ENCODE data around the gene CFAP100.

CFAP100 gene

GRCh38 chr3:126424039-126424717, 29.5 kb downstream of the CFAP100 start:
- no peak for DNase-seq

GRCh38 chr3:126424751-126425150, 30.0 kb downstream of the CFAP100 start:
- DNase-seq = no peak

DNA sequence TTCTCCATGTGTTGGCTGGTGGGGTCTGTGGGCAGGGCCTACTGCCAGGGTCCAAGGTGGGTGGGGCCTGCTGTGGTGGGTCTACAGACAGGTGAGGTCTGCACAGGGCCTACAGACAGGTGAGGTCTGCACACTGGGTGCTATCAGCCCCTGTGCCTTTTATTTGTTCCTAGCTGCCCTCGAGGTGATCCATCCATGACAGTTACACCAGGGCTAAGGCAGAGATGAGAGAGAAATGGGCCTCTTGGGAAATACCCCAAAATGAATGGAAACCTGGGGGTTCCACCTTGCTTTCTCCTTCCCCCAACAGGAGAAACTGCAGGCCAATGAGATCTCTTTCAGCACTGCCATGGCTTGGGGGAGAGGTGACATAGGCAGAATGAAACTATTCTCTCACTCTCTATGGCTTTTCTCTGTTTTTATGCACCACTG, 36.4 kb downstream of the CFAP100 start:
- no peak for DNase-seq

DNA sequence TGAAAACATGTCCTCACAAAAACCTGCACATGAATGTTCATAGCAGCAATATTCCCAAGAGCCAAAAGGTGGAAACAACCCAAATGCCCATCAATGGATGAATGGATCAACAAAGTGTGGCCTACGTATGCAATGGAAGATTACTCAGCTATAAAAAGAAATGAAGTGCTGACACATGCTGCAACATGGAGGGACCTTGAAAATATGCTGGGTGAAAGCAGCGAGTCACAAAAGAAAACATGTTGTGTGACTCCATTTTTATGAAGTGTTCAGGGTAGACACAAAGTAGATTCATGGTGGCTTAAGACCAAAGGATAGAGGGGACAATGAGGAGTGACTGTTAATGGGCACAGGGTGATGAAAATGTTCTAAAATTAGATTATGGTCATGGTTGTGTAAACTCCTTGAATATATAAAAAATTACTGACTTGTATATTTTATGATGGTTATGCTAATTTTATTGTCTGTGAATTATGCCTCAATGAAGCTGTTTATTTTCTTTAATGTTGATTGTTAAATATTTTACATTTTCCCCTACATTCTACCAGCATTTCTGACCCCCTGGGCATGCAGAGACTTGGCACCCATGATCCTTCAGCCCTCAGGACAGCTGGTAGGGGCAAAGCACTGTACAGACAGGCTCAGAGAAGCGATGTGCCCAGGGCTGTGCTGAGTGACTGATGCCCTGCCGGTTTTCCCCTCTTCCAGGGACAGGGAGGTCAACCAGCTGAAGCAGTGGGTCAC, 37.8 kb downstream of the CFAP100 start:
- no peak for DNase-seq

GRCh38 chr3:126433105-126433430, 38.4 kb downstream of the CFAP100 start:
- no peak for DNase-seq

GRCh38 chr3:126433496-126434263, 39.0 kb downstream of the CFAP100 start:
- no peak for DNase-seq

GRCh38 chr3:126434264-126434590, 39.5 kb downstream of the CFAP100 start:
- no peak for DNase-seq

- no peak for DNase-seq
These were observed 40.3 kb downstream of the CFAP100 start for GRCh38 chr3:126434931-126435411.

- DNase-seq = no peak
These were observed 41.0 kb downstream of the CFAP100 start for GRCh38 chr3:126435456-126436315.

DNA sequence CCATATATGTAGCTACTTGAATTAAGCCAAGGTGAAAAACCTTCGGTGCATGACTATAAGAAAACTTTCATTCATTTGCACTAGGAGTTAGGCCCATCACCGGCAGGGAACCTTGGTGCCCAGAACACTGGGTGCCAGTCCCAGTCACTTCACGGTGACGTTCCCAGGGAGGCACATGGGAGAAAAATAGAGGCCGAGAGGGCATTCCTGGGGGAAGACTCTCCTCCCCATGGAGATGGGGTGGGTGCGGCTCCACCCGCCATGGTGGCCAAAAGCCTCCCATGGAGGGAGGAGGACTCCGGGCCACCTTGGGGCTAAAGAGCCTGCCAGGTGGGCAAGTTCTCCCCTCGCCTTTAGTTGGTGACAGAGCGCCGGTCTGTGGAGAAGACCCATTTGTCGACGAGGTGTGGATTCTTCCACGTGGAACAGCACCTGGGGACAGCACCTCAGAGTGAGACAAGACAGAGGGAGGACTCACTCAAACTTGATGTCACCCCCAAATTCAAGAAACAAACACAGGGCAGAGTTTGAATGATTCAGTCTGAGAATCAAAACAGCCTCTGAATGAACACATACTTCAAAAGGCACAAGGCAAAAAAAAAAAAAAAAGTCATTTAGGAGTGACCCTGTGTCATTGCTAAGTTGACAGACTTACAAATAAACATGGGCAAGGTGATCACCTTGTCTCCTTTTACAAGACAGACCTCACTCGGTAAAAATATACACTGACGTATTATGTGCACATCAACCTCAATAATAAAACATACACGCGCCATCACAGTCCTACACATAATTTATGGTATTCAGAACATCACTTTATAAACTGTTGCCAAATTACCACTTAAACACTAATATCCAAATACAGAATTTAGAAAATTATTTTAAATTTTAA, 42.4 kb downstream of the CFAP100 start:
- no peak for DNase-seq

- no peak for DNase-seq
These were observed 43.5 kb downstream of the CFAP100 start for GRCh38 chr3:126438186-126438585.

- no peak for DNase-seq
These were observed 44.0 kb downstream of the CFAP100 start for GRCh38 chr3:126438746-126439145.

GRCh38 chr3:126439346-126439967, 44.7 kb downstream of the CFAP100 start:
- no peak for DNase-seq

GRCh38 chr3:126439968-126440708, 45.4 kb downstream of the CFAP100 start:
- no peak for DNase-seq

GRCh38 chr3:126440709-126440995, 45.9 kb downstream of the CFAP100 start:
- no peak for DNase-seq

DNA sequence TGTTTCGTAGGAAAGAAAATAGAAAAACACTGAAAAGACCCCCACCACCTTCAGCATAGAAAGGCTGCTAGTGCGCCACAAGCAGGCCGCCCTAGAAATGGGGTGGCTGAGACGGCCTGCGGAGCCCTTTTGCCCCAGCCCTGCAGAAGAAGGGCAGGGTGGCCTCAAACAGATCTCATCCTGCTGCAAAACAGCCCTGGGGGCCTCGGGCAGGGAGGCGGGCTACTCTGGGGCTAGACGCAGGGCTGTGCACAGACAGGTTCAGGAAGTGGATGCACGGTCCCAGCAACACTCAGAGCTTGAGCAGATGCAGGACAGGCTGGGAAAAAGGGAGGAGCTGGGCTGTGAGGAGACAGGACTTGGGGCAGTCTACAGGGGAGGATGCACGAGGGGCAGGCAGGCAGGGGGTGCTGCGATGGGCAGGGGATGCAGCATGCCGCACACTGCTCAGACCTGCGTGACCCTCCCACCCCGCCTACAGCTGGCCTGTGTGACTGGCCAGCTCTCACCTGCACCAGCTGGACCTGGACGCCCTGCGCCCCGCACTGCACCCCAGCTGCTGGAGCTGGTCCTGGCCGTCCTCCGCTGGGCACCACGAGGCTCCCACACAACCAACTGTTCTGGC, 46.7 kb downstream of the CFAP100 start:
- DNase-seq = no peak

- DNase-seq = no peak
These were observed 47.6 kb downstream of the CFAP100 start for GRCh38 chr3:126442094-126442855.

DNA sequence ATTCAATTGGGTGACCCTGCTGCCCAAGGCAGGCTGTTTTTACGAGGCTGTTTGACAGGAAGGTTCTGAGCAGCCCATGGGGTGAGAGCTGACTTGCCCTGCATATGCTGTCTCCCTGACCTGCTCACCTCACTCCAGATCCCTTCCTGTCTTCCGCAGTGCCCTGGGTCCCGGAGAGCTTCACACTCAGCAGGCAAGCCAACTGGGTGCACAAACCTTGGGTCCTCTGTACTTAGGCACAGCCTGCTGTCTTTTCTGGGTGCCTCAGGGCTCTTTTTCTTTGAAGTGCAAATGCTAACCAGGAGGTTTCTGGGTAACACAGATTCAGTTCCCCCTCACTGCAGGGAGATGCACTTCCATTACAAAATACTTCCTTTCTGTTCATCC, 48.1 kb downstream of the CFAP100 start:
- DNase-seq = no peak

DNA sequence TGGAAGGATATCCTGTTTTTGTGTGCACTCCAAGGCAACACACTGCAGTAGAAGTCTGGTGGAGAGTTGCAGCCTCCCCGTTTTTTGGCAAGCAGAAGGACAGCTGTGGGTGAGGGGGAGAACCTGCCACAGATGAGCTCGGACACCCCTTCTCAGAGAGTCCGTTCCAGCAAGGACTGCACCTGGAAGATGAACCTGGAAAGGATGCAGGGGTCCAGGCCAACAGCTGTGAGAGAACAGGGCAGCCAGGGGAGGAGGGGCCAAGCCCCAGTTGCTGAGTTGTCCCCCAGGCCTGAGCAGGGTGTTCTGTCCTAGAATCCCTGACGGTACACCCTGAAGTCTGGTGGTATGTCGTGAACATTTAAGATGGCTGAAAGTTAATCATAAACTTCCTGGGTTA, 50.8 kb downstream of the CFAP100 start:
- DNase-seq = no peak

GRCh38 chr3:126446301-126446700, 51.6 kb downstream of the CFAP100 start:
- DNase-seq = no peak

Measured in activated CD4-positive, alpha-beta T cell treated with anti-CD3 and anti-CD28 coated beads, Interleukin-2, amount 50 U/mL, for 1 hour (primary cell).